CD4-positive, alpha-beta T cell treated with Interleukin-4 for 1 hour (primary cell): ENCODE results near the gene HRH1.
"Not testable (repeated sequence)": the region's sequence is repeated elsewhere in the genome, so short reads cannot be mapped to it uniquely, and the experiment has no call there.

Experiments used
- DNase-seq, 2 donors: peaks; one replicate each; pipeline ENCODE4 v3.0.0-alpha.2; 2020 to 2022

Gene HRH1

DNA sequence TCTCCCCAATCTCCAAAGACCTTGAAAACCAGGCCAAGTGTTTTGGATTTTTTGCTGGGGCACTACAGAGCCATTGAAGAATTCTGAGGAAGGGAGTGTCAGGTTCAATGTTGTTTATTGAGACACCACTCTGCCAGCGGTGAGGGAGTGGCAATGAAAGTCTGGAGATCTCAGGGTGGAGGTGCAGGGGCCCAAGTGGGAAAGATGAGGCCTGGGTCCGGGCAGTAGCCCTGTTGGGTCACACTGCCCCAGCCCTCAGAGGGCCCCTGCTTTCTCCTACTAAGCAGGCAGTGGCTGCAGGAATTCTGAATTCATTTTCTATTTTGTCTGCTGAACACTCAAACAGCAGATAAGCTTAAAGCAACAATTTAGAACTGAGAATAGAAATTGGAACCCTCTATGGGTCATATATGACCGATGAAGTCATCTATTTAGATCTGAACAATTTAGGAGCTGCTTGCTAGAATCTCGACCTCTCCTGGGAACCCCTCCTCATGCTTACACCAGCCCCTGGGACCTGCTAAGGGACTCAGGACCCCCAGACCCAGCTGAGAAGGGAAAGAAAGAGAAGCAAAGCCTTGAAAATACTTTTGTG, 17.9 kb downstream of the HRH1 start:
- no peak for DNase-seq

DNA sequence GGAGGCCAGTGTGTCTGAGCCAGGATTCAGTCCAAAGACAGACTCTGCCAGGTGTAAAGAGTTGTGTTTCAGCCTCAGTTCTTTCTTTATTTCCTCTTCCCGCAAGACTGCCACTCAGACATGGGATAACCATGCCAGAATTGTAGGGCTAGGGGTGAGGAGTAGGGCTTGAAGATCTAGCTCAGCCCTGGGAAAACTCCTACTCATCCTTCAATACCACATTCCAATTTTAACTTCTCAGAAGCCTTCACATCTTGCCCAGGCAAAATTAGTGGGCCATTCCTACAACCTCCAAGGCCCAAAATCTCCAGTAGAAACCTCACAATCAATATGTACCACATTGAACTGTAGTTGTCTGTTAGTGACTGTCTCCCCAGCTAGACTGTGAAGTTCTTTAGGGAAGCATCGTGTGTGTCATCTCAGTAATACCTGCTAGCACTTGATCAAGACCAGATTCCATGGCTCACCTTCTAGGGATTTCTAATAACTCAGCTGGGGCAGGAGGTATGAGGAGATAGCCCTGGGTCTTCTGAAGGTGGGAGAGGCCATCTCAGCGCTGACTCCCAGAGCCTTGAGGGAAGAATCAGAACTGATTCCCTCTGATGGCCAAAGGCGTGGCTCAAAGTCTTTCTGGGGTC, 19.7 kb downstream of the HRH1 start:
- no peak for DNase-seq

DNA sequence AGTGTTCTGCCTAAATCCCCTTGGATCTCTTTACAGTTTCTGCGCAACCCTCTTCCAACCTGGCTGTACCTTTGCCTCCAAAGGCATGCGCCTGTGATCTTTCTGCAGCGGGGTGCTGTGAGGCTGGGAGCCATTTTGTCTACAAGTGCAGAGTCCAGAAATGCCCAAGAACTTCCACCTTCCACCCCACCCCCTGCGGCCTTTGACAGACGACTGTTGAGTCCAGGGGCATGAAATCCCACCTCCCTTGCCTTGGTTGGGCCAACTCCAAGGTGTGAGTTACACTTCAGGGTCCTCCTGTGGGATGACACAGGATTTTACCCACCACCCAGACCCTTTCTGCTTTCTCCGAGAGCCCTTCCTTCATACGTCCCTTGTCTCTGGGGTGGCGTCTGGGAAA, 24.1 kb downstream of the HRH1 start:
- no peak for DNase-seq

DNA sequence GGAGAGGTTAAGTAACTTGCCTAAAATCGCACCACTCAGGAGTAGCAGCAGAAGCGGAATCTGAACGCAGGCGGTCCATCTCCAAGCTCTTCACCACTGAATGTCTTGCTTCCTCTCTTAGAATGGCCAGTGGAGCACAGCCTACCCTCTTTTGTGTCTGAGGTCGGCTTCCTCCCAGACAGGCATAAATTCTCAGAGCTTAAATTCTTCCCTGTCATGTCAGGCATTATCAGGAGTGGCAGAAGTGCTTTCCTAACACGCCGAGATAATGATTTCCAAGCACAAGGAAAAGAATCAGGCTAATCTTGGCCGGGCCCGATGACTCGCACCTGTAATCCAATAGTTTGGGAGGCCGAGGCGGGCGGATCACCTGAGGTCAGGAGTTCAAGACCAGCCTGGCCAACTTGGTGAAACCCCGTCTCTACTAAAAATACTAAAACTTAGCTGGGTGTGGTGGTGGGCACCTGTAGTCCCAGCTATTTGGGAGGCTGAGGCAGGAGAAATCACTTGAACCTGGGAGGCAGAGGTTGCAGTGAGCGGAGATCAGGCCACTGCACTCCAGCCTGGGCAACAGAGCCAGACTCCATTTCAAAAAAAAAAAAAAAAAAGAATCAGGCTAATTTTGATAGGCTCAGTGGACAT, 30.2 kb downstream of the HRH1 start:
- not testable (repeated sequence) for DNase-seq

DNA sequence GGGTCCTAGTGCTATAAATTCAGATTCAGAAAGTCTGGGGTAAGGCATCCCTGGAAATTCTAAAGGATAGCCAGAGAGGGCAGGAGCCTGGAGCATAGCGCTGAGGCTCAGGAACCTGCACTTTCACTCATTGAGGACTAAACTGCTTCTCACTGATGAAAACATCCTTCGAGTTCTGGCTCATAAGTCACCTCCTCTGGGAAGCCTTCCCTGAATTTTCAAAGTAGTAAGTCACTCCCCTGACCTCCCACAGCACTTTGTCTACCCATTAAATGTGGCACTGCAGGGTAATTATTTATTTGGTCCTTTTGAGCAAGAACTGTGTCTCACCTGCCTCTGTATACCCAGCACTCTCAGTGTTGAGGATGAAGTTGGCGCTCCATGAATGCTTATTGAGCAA, 30.9 kb downstream of the HRH1 start:
- no peak for DNase-seq

DNA sequence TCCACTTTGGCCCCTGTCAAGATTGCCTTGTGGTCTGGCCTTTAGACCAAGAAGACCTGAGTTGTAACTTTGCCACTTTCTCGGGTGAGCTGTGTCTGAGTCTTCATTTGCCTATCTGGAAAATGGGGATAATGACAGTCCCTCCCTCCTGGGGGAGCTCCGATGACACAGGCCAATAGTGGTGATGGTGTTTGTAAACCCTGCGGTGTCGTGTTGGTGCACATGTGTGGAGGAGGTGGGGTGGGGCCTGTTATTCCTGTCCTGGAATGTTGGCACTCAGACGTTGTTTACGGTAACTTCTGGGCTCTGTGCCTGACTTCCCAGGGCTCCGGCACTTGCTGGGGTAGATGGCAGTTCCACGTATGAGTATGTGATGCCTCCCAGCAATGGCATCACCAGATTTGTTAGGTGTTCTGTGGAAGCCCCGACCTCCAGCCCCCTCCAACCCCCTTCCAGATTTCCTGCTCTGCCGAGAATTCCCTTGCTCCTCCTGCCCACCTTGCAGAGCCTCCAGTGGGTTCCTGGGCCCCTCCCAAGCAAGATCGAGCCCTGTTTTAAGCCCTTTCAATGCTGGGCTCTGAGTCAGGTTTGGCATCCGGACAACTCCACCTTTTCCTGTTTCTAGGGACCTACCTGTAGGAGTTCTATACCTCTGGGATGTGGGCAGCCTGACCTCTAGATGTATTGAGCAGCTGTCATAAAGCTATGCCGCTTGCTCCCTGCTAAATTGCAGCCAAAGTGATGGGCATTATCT, 31.4 kb downstream of the HRH1 start:
- no peak for DNase-seq

DNA sequence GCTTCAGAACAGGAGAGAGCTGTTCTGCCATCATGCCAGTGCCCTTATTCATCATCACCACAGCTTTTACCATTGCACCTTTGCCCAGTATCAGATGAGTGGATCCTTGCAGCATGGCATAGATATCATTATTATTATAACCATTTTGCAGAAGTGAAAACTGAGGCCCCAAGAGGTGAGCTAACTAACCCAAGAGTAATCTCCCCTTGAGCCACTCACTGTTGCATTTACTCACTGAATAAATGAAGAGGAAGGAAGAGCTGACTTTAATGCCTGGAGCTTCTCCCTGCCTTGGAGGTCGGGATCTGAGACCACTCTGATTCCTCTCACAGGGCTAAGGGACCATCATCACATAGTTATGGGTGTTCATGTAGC, 32.0 kb downstream of the HRH1 start:
- DNase-seq = no peak

DNA sequence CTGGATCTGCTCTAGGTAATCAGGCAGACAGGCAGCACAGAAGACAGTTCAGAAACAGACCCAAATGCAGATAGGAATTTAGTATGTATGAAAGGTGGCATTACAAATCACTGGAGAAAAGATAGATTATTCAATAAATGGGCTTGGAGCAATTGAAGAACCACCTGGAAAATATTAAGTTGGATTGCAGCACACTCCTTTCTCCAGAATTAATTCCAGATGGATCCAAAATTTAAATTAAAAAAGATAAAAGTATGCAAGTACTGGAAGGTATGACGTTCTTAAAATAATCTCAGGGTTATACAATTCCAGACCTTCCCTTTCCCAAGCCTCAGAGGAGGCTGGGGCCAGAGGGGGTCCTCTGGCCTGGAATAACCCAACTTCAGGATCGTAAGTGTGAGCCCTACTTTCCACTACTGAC, 32.5 kb downstream of the HRH1 start:
- no peak for DNase-seq

DNA sequence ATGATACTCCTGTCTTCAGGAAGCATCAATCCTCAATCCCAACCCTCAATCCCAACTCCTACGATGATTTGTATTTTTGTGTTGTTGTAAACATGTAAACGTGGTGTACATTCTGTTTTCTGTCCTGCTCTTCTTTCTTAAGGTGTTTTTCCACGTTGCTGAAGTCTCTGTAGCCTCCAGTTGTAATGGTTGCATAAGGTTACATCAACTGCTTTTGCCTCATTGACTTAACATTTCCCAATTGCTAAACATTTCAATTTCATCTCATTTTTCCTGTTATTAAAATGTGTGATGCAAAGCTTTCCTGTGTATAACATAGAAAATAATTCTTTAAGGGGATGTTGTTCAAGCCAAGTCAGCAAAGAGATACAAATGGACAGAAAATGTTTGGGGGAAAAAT, 33.4 kb downstream of the HRH1 start:
- DNase-seq = no peak

DNA sequence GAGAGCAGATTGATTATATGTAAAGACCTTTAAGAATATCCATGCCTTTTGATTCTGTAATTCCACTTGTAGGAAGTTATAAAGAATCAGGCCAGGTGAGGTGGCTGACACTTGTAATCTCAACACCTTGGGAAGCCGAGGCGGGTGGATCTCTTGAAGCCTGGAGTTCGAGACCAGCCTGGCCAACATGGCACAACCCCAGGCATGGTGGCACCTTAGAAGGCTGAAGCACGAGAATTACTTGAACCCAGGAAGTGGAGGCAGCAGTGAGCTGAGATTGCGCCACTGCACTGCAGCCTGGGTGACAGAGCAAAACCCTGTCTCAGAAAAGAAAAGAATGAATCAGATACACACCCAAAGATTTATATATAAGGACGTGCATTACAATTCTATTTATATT, 33.9 kb downstream of the HRH1 start:
- DNase-seq = no peak

DNA sequence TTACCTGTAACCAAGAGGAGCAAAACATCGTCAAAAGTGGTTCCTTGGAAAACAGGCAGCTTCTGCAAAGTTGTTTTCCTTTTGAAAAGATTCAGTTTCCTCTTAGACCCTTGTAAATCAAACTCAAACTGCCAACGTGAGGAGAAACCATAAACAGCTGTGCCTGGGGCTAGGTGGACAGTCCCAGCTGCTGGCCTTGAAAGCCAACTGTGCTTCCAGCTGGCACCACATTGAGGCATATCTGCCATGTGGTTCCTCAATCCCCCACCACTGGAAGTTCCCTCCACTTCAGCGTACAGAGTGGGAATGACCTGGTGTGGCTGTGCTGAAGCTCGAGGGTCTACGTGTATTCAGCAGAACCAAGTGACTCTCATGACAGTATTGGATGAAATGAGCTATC, 40.9 kb downstream of the HRH1 start:
- no peak for DNase-seq

DNA sequence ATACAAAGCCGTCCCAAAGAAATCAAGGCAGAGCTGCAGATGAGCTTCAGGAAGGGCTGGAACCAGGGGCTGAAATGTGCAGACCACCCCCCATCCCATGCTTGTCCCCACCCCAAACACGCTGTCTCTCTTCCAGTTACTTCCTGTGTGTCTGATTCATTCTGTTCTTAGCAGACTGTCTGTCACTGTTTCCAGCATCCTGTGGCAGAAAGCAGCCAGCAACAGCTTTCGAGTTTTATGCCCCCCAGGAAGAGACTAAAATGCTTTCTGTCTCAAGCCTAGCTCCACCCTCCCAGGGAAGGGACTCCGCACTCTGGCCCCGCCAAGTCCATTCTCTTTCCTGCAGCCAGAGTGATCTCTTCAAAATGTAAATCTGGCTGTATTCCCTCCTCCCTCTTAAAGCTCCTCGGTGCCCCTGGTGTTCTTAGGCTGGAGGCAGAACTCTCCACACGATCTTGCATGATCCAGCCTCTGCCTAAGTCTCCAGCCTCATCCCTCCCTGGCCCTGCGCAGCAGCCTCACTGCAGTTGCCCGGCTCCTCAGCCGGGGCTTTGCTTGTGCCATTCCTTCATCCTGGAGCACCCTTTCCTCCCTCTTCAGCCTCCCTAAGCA, 41.5 kb downstream of the HRH1 start:
- no peak for DNase-seq

DNA sequence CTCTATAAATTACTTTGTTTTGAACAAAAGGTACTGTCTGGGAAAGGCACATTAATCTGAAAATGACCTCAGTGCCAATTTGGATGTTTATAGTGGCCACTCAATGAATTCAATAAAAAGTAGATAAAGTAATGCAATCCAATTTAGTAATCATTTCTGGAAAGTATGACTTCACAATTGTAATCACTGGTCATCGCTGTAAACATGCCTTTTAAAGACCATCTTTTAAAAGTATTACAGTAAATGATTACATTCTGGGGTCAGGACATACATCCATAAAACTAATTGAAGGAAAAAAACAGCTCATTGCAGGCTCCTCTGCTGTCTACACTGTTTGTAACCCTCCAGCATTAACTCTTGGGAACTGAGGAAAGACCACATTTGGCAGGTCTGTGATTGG, 43.2 kb downstream of the HRH1 start:
- DNase-seq = no peak

DNA sequence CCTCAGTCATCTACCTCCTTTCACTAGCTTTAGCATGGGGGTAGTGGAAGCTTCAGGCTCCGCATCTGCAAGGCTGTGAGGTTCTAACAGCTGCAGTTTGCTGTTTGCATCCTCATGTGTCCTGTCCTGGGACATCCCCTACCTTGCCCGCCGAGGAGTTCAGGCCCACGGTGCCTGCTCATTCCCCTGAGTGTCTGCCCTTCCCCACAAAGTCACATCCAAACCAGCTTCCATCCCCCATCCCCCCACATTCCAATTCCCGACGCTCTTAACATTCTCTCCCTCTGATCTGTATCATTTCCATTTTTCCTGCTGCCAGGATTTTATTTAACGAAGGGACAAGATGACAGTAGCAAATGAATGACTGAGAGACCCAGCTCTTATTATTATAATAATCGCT, 43.8 kb downstream of the HRH1 start:
- DNase-seq = no peak

DNA sequence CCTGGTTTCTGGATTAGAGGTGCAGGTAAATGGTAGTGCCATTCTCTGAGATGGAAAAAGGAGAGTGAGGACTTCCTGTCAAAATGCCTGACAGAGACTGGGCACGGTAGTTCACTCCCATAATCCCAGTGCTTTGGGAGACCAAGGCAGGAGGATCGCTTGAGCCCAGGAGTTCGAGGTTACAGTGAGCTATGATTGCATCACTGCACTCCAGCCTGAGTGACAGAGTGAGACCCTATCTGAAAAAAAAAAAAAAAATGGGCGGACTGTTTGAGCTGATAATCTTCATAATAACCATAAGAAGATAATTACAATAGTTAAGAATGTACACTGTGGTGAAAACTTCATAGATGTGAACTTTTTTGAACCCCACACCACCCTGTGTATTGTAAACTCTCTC, 44.2 kb downstream of the HRH1 start:
- no peak for DNase-seq

DNA sequence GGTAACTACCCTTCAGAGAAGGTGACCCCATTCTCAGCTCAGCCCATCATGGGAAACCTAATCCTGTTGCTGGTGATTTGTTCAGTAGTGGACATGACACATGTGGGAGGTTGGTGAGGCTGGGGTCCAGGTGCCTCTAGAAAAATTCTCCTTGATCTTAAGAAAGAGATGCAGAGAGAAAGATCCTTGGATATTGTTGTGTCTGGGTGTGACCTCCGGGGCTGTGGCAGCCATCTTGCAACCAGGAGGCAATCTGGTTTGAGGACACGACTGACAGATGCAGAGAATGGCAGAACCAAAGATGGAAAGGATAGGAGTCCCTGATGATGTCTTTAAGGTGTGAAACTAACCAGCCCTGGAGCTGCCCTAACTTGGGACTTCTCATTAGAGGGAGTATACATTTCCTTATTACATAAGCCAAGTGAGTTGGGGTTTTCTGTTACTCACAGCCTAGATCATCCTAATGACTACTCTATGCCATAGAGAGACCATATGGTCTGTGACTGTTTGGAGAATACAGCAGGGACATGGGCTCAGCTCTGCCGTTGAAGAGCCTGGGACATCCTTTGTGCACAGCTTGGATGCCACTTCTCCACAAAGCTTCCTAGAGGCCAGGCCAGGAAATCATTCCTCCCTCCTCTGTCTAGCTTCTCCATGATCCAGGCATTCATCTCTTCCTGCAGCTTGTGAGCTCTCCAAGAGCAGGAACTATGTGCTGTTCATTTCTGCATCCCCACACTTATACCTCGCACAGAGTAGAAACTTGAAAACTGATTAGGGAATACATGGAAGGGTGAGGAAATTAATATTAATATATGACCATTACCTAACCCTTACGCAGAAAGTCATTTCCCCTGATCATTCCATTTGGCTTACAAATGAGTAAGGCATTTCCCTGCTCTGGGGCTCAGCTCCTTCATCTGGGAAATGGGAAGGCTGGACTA, 45.9 kb downstream of the HRH1 start:
- DNase-seq = no peak

DNA sequence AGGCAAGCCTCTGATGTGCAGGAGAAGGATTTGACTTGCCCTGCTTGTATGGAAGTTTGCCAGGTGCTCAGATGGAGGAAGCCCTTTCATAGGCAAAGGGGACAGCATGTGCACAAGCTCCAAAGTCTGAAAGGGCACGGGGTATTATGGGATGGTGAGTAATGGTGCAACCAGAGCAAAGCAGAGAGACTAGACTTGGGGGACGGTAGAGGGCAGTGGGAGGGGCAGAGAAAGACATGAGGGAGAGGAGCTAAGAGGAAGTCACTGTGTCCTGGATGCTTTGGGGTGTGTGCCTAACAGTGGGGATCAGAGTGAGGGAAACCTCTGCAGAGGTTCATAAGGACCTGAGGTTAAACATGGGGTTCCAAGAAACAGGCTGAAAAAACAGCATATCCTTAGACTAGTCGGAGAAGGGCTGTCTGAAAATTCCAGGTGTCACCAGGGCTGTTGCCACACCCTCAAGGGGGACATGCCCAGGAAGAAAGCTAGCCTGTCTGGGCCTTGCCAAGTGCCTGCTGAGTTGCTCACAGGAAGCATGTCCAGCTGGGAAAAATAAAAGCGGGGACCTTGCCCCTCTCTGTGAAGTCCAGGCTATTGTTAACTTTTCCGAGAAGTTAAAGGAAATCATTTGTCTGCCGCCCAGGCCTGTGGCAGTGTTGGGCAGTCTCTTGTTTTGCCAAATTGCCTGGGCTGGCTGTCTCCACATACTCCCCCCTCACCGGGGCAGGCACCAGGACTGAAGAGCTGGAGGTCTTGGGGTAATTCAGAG, 47.1 kb downstream of the HRH1 start:
- no peak for DNase-seq

DNA sequence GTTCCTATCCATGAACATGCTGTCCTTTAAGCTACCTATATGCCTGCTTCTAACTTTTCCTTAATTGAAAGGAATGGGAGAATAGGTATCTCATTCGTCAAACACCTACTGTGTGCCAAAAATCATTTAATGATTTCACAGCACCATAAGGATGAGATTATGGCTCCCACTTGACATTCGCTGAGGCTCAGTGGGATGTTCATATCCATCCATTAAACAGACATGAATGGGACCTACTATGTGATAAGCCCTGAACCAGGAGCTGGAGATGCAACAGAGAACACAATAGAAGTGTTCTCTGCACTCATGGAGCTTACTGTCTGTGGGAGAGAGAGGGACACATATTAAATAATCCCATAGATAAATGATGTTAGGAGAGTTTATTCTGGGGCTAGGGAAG, 49.7 kb downstream of the HRH1 start:
- no peak for DNase-seq

DNA sequence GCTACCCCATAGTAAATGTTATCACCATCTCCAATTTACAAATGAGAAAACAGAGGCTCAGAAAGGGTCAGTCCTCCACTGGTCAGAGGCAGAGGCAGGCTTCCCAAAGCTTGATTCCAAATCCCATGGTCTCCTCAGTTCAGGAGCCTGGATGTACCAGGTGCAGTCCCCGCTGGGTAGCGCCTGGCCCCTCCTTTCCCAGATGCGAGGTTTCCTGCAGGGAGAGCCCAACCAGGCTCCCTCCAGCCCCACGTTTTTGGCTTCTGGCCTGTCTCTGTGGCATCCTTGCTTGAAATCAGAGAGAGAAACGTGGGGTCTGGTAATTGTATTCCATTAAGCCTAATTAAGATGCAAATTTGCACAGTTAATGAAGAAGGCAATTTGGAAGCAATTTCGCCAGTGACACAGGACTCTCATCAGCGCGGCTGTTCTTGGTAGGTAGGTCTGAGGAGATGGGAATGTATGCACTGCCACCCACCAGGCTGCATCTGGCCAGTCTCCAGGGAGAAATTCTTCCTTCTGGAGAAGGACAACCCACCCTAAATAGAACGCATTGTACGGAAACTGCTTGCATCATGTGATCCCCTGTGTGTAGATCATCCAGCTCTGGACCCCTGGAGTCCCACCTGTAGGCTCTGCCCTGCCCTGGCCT, 50.5 kb downstream of the HRH1 start:
- no peak for DNase-seq

DNA sequence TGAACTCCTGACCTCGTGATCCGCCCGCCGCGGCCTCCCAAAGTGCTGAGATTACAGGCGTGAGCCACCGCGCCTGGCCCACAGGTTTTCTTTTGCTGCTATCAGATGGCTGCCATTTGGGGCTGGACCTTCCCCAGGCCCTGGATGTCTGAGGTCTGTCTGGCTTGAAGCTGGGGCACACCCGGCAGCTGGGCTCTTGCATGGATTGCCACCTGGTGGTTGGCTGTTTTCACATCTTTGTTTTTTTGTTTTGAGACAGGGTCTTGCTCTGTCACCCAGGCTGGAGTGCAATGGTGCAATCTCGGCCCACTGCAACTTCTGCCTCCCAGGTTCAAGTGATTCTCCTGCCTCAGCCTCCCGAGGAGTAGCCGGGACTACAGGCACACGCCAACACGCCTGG, 51.6 kb downstream of the HRH1 start:
- DNase-seq = not testable (repeated sequence)

DNA sequence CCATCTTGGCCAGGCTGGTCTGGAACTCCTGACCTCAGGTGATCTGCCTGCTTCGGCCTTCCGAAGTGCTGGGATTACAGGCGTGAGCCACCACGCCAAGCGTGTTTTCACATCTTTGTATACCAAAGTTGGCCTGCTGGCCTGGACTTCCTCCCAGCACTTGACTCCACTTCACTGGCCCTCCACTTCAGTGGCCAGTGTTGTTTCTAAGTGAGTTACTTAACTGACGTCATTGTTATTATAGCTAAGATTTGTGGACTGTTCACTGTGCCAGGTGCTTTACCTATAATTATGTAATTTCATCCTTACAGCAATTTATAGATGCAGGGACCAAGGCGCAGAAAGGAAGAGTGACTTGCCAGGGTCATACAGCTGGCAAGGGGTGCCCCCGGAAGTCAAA, 52.0 kb downstream of the HRH1 start:
- DNase-seq = no peak
